HCT116 (cell line): ENCODE measurements around the gene EFNB1. TPM values are rescaled to one million over a fixed set of nuclear protein-coding genes. Genes with fewer than 3 reads are reported as not detected.

Experiments
- ATAC-seq: fragments of 200-7000 bp; cut with Tn5 transposase; 2 replicates; pipeline ENCODE4 v1.9.1; 2020; ENCODE audit warnings: mild to moderate bottlenecking, moderate library complexity
- BruUV-seq: library from RNA; stranded (reverse); fragments of 400-500 nt; replicated peaks from 2 replicates; lab custom pipeline; 2021; lab: Mats Ljungman, UMichigan
- CTCF ChIA-PET: fragments of 300-600 bp; sonication (Branson Sonifier 250); formaldehyde crosslinking; loops from one replicate; lab custom pipeline; 2021; ENCODE audit warnings: antibody characterized with exemption; lab: Charles Lee
- POLR2A ChIA-PET: fragments of 300-600, 350-600 bp; sonication (Branson Sonifier 250); formaldehyde crosslinking; loops from one replicate; lab custom pipeline; 2021; ENCODE audit warnings: antibody characterized with exemption; lab: Charles Lee
- RAD21 ChIA-PET, 2 experiments: fragments of 300-600 bp; sonication (Branson Sonifier 250); formaldehyde crosslinking; loops; one replicate each; lab custom pipeline; 2023; ENCODE audit warnings: low total read pairs in 2 of 2; ENCODE audit not compliant: uncharacterized antibody in 2 of 2, unreplicated experiment in 2 of 2, low non-redundant PET in 1 of 2; lab: Charles Lee
- DNase-seq: peaks from one replicate; pipeline ENCODE4 v3.0.0-alpha.2; 2010; ENCODE audit warnings: low read depth, low spot score
- H2AFZ ChIP-seq: fragments of 200-600 bp; shearing (Covaris generic), sonication (generic); 2 replicates; pipeline ENCODE4 v1.6.1; 2017; ENCODE audit warnings: low read depth, mixed run types, mixed read lengths, antibody characterized with exemption, low read length; ENCODE audit not compliant: poor library complexity, severe bottlenecking
- H3K27ac ChIP-seq: 2 replicates; pipeline ENCODE4 v1.5.1; 2012; ENCODE audit warnings: low read depth, low read length
- H3K27me3 ChIP-seq: fragments of 200-600 bp; sonication (generic); 2 replicates; pipeline ENCODE4 v1.6.1; 2016; ENCODE audit warnings: mixed run types, low read length, mixed read lengths; ENCODE audit not compliant: insufficient read depth
- H3K36me3 ChIP-seq, 2 experiments: fragments of 200-500 bp in 1 of 2; fragments of 200-600 bp in 1 of 2; sonication (Bioruptor generic) in 1 of 2; sonication (generic) in 1 of 2; 2 replicates each; pipeline versions ENCODE4 v1.5.1 to v1.6.1; 2014 to 2016; ENCODE audit warnings: low read length in 2 of 2, inconsistent platforms in 1 of 2, mixed read lengths in 1 of 2, mixed run types in 1 of 2; ENCODE audit not compliant: insufficient read depth in 2 of 2, control insufficient read depth in 1 of 2
- H3K4me1 ChIP-seq, 2 experiments: fragments of 200-600 bp in 1 of 2; sonication (generic) in 1 of 2; 2 replicates each; pipeline versions ENCODE4 v1.5.1 to v1.6.1; 2012 to 2017; ENCODE audit warnings: low read length in 2 of 2, inconsistent platforms in 1 of 2, mild to moderate bottlenecking in 1 of 2, mixed read lengths in 1 of 2, mixed run types in 1 of 2, moderate library complexity in 1 of 2; ENCODE audit not compliant: insufficient read depth in 2 of 2, control insufficient read depth in 1 of 2
- H3K4me2 ChIP-seq: fragments of 200-600 bp; sonication (generic); 2 replicates; pipeline ENCODE4 v1.6.1; 2017; ENCODE audit warnings: mixed run types, low read length, mixed read lengths
- H3K4me3 ChIP-seq, 2 experiments: fragments of 200-600 bp in 1 of 2; sonication (generic) in 1 of 2; replicated peaks in 1 of 2; 2 replicates each; pipeline ENCODE4 v1.5.1; 2011 to 2016; ENCODE audit warnings: low read length in 2 of 2, control low read depth in 1 of 2, low read depth in 1 of 2, mild to moderate bottlenecking in 1 of 2, mixed read lengths in 1 of 2, mixed run types in 1 of 2
- H3K79me2 ChIP-seq: fragments of 200-600 bp; sonication (generic); 2 replicates; pipeline ENCODE4 v1.6.1; 2017; ENCODE audit warnings: mild to moderate bottlenecking, mixed run types, low read length, moderate library complexity, mixed read lengths; ENCODE audit not compliant: insufficient read depth
- H3K9ac ChIP-seq: fragments of 200-600 bp; sonication (generic); 2 replicates; pipeline ENCODE4 v1.6.1; 2016; ENCODE audit warnings: low read length, mixed read lengths
- H3K9me2 ChIP-seq: fragments of 200-600 bp; sonication (generic), shearing (Covaris generic); 2 replicates; pipeline ENCODE4 v1.6.1; 2017; ENCODE audit warnings: mixed run types, mild to moderate bottlenecking, moderate library complexity; ENCODE audit not compliant: insufficient read depth
- H3K9me3 ChIP-seq, 2 experiments: fragments of 200-500 bp in 1 of 2; fragments of 200-600 bp in 1 of 2; sonication (Bioruptor generic) in 1 of 2; sonication (generic) in 1 of 2; 2 replicates each; pipeline ENCODE4 v1.6.1; 2014 to 2017; ENCODE audit warnings: low read length in 2 of 2, mixed read lengths in 2 of 2, inconsistent platforms in 1 of 2, low read depth in 1 of 2, mild to moderate bottlenecking in 1 of 2, mixed run types in 1 of 2, moderate library complexity in 1 of 2; ENCODE audit not compliant: control insufficient read depth in 1 of 2, insufficient read depth in 1 of 2
- H4K20me1 ChIP-seq: fragments of 200-600 bp; sonication (generic), shearing (Covaris generic); 2 replicates; pipeline ENCODE4 v1.6.1; 2017; ENCODE audit warnings: mixed run types, mild to moderate bottlenecking, moderate library complexity; ENCODE audit not compliant: insufficient read depth
- CBX3 ChIP-seq: IDR thresholded peaks from 2 replicates; pipeline ENCODE4 v1.6.1; 2012; ENCODE audit warnings: low read depth
- CEBPB ChIP-seq: IDR thresholded peaks from 2 replicates; pipeline ENCODE4 v1.6.1; 2012; ENCODE audit warnings: low read depth
- EZH2 ChIP-seq: fragments of 200-600 bp; sonication (generic); IDR thresholded peaks from 2 replicates; pipeline ENCODE4 v1.6.1; 2017; ENCODE audit warnings: antibody characterized with exemption, mixed run types
- EZH2phosphoT487 ChIP-seq: fragments of 200-600 bp; IDR thresholded peaks from 2 replicates; pipeline ENCODE4 v1.6.1; 2018; ENCODE audit warnings: antibody characterized with exemption, borderline replicate concordance
- JUND ChIP-seq: IDR thresholded peaks from 2 replicates; pipeline ENCODE4 v1.6.1; 2012
- POLR2A ChIP-seq: IDR thresholded peaks from 2 replicates; pipeline ENCODE4 v1.7.0; 2011; ENCODE audit warnings: borderline replicate concordance; ENCODE audit not compliant: insufficient read depth, insufficient read length; ENCODE audit errors: extremely low read depth
- POLR2AphosphoS5 ChIP-seq: IDR thresholded peaks from 2 replicates; pipeline ENCODE4 v1.6.1; 2011; ENCODE audit warnings: mild to moderate bottlenecking, low read depth, low read length, moderate library complexity
- RAD21 ChIP-seq: IDR thresholded peaks from 2 replicates; pipeline ENCODE4 v1.6.1; 2012; ENCODE audit warnings: low read depth, mild to moderate bottlenecking
- SIN3A ChIP-seq: IDR thresholded peaks from 2 replicates; pipeline ENCODE4 v1.6.1; 2012; ENCODE audit warnings: low read depth
- SP1 ChIP-seq: IDR thresholded peaks from 2 replicates; pipeline ENCODE4 v1.6.1; 2012; ENCODE audit warnings: low read depth
- TCF7L2 ChIP-seq: IDR thresholded peaks from 2 replicates; pipeline ENCODE4 v1.7.0; 2011; ENCODE audit warnings: borderline replicate concordance, inconsistent platforms; ENCODE audit not compliant: insufficient read depth, insufficient read length; ENCODE audit errors: extremely low read depth
- YY1 ChIP-seq: IDR thresholded peaks from 2 replicates; pipeline ENCODE4 v1.6.1; 2011; ENCODE audit warnings: low read length, low read depth, moderate library complexity, mild to moderate bottlenecking; ENCODE audit not compliant: insufficient replicate concordance; ENCODE audit errors: extremely low read depth
- ZNF274 ChIP-seq: fragments of 200-500 bp; sonication (Bioruptor generic); IDR thresholded peaks from 2 replicates; pipeline ENCODE4 v1.6.1; 2014; ENCODE audit warnings: mild to moderate bottlenecking, low read depth, low read length, inconsistent platforms
- intact Hi-C: fragments of 100-400 bp; cut with micrococcal nuclease; formaldehyde crosslinking; loops from 2 replicates; pipeline ENCODE4 v1.10.0; 2022
- total RNA-seq: library from RNA; stranded (reverse); gene quantifications from one replicate; pipeline ENCODE4 v1.2.1, GENCODE V29; 2021; ENCODE audit not compliant: unreplicated experiment
- TF ChIP-seq, protein P1 (sequence below): IDR thresholded peaks from 2 replicates; pipeline ENCODE4 v1.6.1; 2012
- TF ChIP-seq, protein P2 (sequence below): IDR thresholded peaks from 2 replicates; pipeline ENCODE4 v1.6.1; 2011; ENCODE audit warnings: mild to moderate bottlenecking, low read length, moderate library complexity; ENCODE audit not compliant: insufficient replicate concordance; ENCODE audit errors: extremely low read depth
- TF ChIP-seq, protein P3 (sequence below): IDR thresholded peaks from 2 replicates; pipeline ENCODE4 v1.6.1; 2012
- TF ChIP-seq, protein P4 (sequence below), 3 experiments: fragments of 200-600 bp in 1 of 3; sonication (generic) in 1 of 3; IDR thresholded peaks in 2 of 3; conservative IDR thresholded peaks in 1 of 3; 2 replicates each; pipeline ENCODE4 v1.5.1; 2012 to 2017; ENCODE audit warnings: low read depth in 2 of 3, low read length in 2 of 3, antibody characterized with exemption in 1 of 3, borderline replicate concordance in 1 of 3, control low read depth in 1 of 3, mild to moderate bottlenecking in 1 of 3, mixed read lengths in 1 of 3, mixed run types in 1 of 3, moderate library complexity in 1 of 3; ENCODE audit not compliant: insufficient read depth in 1 of 3
- TF ChIP-seq, protein P5 (sequence below): IDR thresholded peaks from 2 replicates; pipeline ENCODE4 v1.6.1; 2012; ENCODE audit warnings: low read depth

The EFNB1 gene
- total RNA-seq, 1 experiment from 2014 or later = 14.7 TPM

DNA sequence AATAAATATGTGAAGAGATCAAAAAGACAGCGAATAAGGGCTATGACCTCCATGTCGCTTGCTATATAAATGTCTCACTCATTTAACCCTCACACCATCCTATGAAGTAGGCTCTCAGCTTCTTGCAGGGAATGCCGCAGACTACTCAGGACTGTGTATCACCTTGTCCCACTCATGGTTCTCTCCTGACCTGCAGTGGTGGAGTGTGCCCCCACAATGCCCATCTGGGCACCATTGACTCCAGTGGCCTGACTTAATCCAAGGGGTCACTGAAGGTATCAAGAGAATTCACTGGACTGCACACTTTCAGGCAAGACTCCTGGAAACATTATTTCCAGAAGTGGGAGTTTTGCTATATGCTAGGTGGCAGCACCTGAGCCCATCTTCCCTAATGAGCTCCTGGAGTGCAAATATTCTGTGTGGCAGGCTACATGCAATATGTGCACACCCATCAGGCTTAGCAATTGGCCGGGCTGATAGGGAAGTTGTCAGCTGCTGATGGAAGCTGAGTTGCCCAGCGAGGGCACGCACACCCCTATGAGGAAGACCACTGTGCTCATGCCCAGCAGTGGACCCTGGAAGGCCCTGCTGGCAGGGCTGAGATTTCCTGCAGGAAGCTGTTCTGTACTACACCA is 8.2 kb upstream of the EFNB1 start:
- Histone ChIP-seq H3K4me3 (no peak overlapping the region), H3K27me3 (no peaks in the 10 kb centered on the region), H3K9ac (no peak overlapping the region), H3K27ac (no peak overlapping the region), H3K79me2 (no peaks in the 10 kb centered on the region), H3K9me2 (no peaks in the 10 kb centered on the region), H2AFZ (no peak overlapping the region), H3K36me3 (no peaks in the 10 kb centered on the region), H3K9me3 (no peaks in the 10 kb centered on the region), H4K20me1 (no peaks in the 10 kb centered on the region), H3K4me1 (peaks cover 0 to 9% of the 10 kb centered on the region in 2 experiments; a peak in 1 of 4 replicates), H3K4me2 (no peak overlapping the region)
- DNase-seq = no peak
- POLR2A ChIA-PET = no interaction called here
- TF ChIP-seq ZNF274 (no peak), SIN3A (no peak), POLR2AphosphoS5 (no peak), RAD21 (no peak), JUND (no peak), CBX3 (no peak), POLR2A (no peak), EZH2phosphoT487 (no peak), SP1 (no peak), YY1 (no peak), EZH2 (no peak), CEBPB (no peak), TCF7L2 (no peak)
- TF ChIP-seq, protein P1, sequence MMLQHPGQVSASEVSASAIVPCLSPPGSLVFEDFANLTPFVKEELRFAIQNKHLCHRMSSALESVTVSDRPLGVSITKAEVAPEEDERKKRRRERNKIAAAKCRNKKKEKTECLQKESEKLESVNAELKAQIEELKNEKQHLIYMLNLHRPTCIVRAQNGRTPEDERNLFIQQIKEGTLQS = no peak
- TF ChIP-seq, protein P2, sequence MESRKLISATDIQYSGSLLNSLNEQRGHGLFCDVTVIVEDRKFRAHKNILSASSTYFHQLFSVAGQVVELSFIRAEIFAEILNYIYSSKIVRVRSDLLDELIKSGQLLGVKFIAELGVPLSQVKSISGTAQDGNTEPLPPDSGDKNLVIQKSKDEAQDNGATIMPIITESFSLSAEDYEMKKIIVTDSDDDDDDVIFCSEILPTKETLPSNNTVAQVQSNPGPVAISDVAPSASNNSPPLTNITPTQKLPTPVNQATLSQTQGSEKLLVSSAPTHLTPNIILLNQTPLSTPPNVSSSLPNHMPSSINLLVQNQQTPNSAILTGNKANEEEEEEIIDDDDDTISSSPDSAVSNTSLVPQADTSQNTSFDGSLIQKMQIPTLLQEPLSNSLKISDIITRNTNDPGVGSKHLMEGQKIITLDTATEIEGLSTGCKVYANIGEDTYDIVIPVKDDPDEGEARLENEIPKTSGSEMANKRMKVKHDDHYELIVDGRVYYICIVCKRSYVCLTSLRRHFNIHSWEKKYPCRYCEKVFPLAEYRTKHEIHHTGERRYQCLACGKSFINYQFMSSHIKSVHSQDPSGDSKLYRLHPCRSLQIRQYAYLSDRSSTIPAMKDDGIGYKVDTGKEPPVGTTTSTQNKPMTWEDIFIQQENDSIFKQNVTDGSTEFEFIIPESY = no peak
- TF ChIP-seq, protein P3, sequence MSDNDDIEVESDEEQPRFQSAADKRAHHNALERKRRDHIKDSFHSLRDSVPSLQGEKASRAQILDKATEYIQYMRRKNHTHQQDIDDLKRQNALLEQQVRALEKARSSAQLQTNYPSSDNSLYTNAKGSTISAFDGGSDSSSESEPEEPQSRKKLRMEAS = no peak
- TF ChIP-seq, protein P4, sequence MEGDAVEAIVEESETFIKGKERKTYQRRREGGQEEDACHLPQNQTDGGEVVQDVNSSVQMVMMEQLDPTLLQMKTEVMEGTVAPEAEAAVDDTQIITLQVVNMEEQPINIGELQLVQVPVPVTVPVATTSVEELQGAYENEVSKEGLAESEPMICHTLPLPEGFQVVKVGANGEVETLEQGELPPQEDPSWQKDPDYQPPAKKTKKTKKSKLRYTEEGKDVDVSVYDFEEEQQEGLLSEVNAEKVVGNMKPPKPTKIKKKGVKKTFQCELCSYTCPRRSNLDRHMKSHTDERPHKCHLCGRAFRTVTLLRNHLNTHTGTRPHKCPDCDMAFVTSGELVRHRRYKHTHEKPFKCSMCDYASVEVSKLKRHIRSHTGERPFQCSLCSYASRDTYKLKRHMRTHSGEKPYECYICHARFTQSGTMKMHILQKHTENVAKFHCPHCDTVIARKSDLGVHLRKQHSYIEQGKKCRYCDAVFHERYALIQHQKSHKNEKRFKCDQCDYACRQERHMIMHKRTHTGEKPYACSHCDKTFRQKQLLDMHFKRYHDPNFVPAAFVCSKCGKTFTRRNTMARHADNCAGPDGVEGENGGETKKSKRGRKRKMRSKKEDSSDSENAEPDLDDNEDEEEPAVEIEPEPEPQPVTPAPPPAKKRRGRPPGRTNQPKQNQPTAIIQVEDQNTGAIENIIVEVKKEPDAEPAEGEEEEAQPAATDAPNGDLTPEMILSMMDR (IDR thresholded peaks at IDR 0.05 in 2 of 3, conservative IDR thresholded peaks at IDR 0.05 in 1 of 3; ENCODE audit: borderline replicate concordance in 1 of 3, insufficient read depth in 1 of 3, low read depth in 2 of 3, low read length in 2 of 3) = no peak
- TF ChIP-seq, protein P5, sequence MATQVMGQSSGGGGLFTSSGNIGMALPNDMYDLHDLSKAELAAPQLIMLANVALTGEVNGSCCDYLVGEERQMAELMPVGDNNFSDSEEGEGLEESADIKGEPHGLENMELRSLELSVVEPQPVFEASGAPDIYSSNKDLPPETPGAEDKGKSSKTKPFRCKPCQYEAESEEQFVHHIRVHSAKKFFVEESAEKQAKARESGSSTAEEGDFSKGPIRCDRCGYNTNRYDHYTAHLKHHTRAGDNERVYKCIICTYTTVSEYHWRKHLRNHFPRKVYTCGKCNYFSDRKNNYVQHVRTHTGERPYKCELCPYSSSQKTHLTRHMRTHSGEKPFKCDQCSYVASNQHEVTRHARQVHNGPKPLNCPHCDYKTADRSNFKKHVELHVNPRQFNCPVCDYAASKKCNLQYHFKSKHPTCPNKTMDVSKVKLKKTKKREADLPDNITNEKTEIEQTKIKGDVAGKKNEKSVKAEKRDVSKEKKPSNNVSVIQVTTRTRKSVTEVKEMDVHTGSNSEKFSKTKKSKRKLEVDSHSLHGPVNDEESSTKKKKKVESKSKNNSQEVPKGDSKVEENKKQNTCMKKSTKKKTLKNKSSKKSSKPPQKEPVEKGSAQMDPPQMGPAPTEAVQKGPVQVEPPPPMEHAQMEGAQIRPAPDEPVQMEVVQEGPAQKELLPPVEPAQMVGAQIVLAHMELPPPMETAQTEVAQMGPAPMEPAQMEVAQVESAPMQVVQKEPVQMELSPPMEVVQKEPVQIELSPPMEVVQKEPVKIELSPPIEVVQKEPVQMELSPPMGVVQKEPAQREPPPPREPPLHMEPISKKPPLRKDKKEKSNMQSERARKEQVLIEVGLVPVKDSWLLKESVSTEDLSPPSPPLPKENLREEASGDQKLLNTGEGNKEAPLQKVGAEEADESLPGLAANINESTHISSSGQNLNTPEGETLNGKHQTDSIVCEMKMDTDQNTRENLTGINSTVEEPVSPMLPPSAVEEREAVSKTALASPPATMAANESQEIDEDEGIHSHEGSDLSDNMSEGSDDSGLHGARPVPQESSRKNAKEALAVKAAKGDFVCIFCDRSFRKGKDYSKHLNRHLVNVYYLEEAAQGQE = no peak
- CTCF ChIA-PET = interaction anchor here (1.2 kb wide), 1 partner anchor 402 kb away, joined by 3 read pairs; no protein-coding TSS in a partner anchor
- no peak for ATAC-seq
- RAD21 ChIA-PET = no interaction called here
- intact Hi-C loops = loop anchor here (10.0 kb wide), 2 partner anchors 794 to 1274 kb away; partner anchors contain the start of gene EDA
- no TSS peak for BruUV-seq
